K562 treated with DMSO at 1 percent for 4 hours (cell line): Measurements from ENCODE around the gene POP7. TPM values are rescaled to one million over a fixed set of nuclear protein-coding genes. Genes with fewer than 3 reads are reported as not detected.

Source experiments
- total RNA-seq: library from RNA; unstranded; fragments of 300-600 nt; gene quantifications from 2 replicates; pipeline ENCODE4 v1.2.3, GENCODE V29; 2022; ENCODE audit not compliant: insufficient read depth

Gene POP7
- 71.9 and 86.3 TPM in 2 replicates for total RNA-seq

GRCh38 chr7:100705753-100706671, at the start of gene POP7:
Gene POP7, plus strand, starts transcription at chr7:100706121. Its CDS starts 710 bp downstream, at chr7:100706831.

DNA sequence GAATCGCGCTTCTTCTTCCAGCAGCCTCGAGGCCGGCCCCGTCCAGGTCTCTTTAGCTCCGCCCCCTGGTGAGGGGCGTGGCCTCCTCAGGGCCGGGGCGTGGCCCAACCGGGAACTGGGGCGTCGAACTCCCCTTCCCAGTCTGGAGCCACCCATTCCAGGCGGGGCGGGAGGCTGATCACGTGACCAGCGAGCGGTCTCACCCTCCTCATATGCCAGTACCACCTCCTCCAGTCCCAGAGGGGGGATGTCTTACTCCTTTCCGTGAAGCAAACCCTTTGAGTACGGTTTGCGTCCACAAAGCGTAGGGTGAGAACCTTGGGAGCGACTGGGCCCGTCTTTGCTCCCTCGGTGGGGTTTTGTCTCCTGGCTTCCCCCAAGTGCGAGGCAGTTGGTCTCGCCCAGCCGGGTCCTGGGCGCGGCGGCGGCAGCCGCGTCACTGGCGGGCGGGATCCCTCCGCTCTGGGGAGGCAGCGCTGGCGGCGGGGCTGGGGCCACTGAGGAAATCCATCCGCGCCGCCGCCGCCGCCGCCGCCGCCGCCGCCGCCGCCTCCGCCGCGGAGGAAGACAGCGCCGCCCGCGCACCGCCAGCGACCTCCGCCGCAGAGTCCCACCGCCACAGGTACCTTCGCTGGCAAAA, 32.5 kb upstream of the POP7 start, which contains the start of gene GNB2:
Gene GNB2 (plus strand): TSS at position 439 of the 640 bp plus-strand sequence. CDS start 2,526 bp downstream, outside the sequence.

DNA sequence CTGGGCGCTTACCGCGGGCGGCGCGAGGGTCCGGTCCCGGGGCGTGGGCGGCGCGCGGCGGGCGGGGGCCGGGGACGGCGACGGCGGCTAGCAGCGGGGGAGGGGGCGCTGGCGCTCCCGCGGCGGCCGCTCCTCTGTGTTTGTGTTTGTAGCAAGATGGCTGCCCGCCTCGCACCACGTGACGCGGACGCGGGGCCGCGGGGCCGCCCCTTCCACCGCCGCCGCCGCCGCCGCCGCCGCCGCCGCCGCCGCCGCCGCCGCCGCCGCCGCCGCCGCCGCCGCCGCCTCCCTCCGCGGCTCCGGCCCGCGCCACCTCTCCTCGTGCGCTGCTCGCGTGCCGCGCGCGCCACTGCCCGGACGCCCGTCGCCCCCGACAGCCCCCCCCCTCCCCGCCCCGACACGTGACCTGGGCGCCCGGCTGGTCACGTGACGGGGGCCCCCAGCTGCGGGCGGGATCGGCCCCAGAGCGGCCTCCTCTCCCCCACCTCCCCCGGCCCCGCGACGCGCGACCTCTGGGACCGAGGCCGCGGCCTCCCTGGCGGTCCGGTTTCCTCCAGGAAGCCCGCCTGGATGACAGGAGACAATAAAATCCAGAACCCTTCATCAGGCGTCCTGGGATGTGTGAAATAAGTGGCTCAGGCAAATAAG, 11.7 kb upstream of the POP7 start, which contains the start of gene GIGYF1:
Gene GIGYF1 (minus strand): TSS at position 153 of the 648 bp plus-strand sequence. CDS start 6,012 bp downstream, outside the sequence.

GRCh38 chr7:100720279-100720670, 14.4 kb downstream of the POP7 start, which contains the start of gene EPO:
Gene EPO, plus strand, starts transcription at chr7:100720468. Its CDS starts 513 bp downstream, at chr7:100720981.

Other genes with a start within 250 kb of the POP7 start
- gene SPACDR, start 241.9 kb upstream of the POP7 start, total RNA-seq: 2.3 and 3.3 TPM in 2 replicates
- 114 and 119 TPM in 2 replicates for gene TSC22D4, start 226.9 kb upstream of the POP7 start, total RNA-seq
- gene NYAP1, start 222.2 kb upstream of the POP7 start, total RNA-seq: 0.74 and 0.88 TPM in 2 replicates
- 13.6 and 22.2 TPM in 2 replicates for gene AGFG2, start 166.9 kb upstream of the POP7 start, total RNA-seq
- gene SAP25, start 132.2 kb upstream of the POP7 start, total RNA-seq: 11.0 and 16.3 TPM in 2 replicates
- 68.5 and 72.5 TPM in 2 replicates for gene LRCH4, start 120.0 kb upstream of the POP7 start, total RNA-seq
- 0.89 TPM in 1 of 2 replicates, not detected in the other for gene FBXO24, start 119.8 kb upstream of the POP7 start, total RNA-seq
- 13.3 and 15.8 TPM in 2 replicates for gene PCOLCE, start 103.8 kb upstream of the POP7 start, total RNA-seq
- 33.2 and 34.1 TPM in 2 replicates for gene MOSPD3, start 93.6 kb upstream of the POP7 start, total RNA-seq
- 95.8 and 146 TPM in 2 replicates for gene TFR2, start 64.6 kb upstream of the POP7 start, total RNA-seq
- gene ACTL6B, start 49.7 kb upstream of the POP7 start, total RNA-seq: not detected in 2 replicates
- 528 and 530 TPM in 2 replicates for gene GNB2, start 32.4 kb upstream of the POP7 start, total RNA-seq
- gene GIGYF1, start 11.9 kb upstream of the POP7 start, total RNA-seq: 23.8 and 26.5 TPM in 2 replicates
- gene EPO, start 14.3 kb downstream of the POP7 start, total RNA-seq: not detected in 2 replicates
- not detected in 2 replicates for gene ZAN, start 27.5 kb downstream of the POP7 start, total RNA-seq
- gene EPHB4, start 121.4 kb downstream of the POP7 start, total RNA-seq: 26.9 and 39.6 TPM in 2 replicates
- gene SLC12A9, start 146.6 kb downstream of the POP7 start, total RNA-seq: 14.5 and 16.4 TPM in 2 replicates
- gene TRIP6, start 161.3 kb downstream of the POP7 start, total RNA-seq: 86.6 and 86.7 TPM in 2 replicates
- gene SRRT, start 169.0 kb downstream of the POP7 start, total RNA-seq: 84.8 and 130 TPM in 2 replicates
- gene UFSP1, start 183.6 kb downstream of the POP7 start, total RNA-seq: not detected in 2 replicates
- gene ACHE, start 189.8 kb downstream of the POP7 start, total RNA-seq: 0.96 and 1.6 TPM in 2 replicates
- not detected in 2 replicates for gene MUC3A, start 243.4 kb downstream of the POP7 start, total RNA-seq